K562 (cell line): ENCODE measurements around the gene KMT2A. TPM values are rescaled to one million over a fixed set of nuclear protein-coding genes. Genes with fewer than 3 reads are reported as not detected.

ENCODE experiments used
- CBX3 ChIP-seq, 2 experiments: IDR thresholded peaks; 1 replicate in 1 of 2; 2 replicates in 1 of 2; pipeline ENCODE4 v1.6.1; 2012; ENCODE audit warnings: inconsistent platforms in 2 of 2, low read length in 2 of 2, borderline replicate concordance in 1 of 2, control low read depth in 1 of 2
- DLX4 ChIP-seq: fragments of 250-450 bp; sonication (Bioruptor Pico); IDR thresholded peaks from 2 replicates; pipeline ENCODE4 v1.6.1; 2021; ENCODE audit warnings: mild to moderate bottlenecking
- MNT ChIP-seq, 2 experiments: fragments of 450-650 bp; conservative IDR thresholded peaks; 2 replicates each; pipeline ENCODE4 v1.6.1; 2017; ENCODE audit warnings: mild to moderate bottlenecking in 2 of 2, moderate library complexity in 2 of 2
- NCOR1 ChIP-seq: fragments of 450-650 bp; IDR thresholded peaks from 2 replicates; pipeline ENCODE4 v1.6.1; 2016; ENCODE audit warnings: mild to moderate bottlenecking, moderate library complexity
- PYGO2 ChIP-seq: fragments of 450-650 bp; IDR thresholded peaks from 2 replicates; pipeline ENCODE4 v1.6.1; 2016; ENCODE audit warnings: mild to moderate bottlenecking, missing genetic modification characterization, moderate library complexity, missing compliant biosample characterization
- RREB1 ChIP-seq: fragments of 250-450 bp; sonication (Bioruptor Pico); IDR thresholded peaks from 2 replicates; pipeline ENCODE4 v1.4.0; 2020
- polyA plus RNA-seq, 8 experiments: library from polyadenylated mRNA; depleted of rRNA in 4 of 8; stranded (reverse) in 5 of 8; unstranded in 3 of 8; fragments of >200 nt; fragmentation: Nextera tagmentation in 2 of 8; fragmentation: Illumina TruSeq in 1 of 8; extraction: Ambion mirVana in 2 of 8; extraction: Trizol in 1 of 8; gene quantifications; 2 replicates each; pipeline versions ENCODE4 v1.2.1 to v1.2.3, GENCODE V29; 2011 to 2014; ENCODE audit warnings: inconsistent platforms in 1 of 8, missing spikeins in 1 of 8
- total RNA-seq, 7 experiments: library from RNA; depleted of rRNA in 6 of 7; stranded (reverse); fragments of >200 nt in 6 of 7; fragmentation: Illumina TruSeq in 2 of 7; extraction: Trizol in 2 of 7; gene quantifications; 2 replicates each; pipeline versions ENCODE4 v1.2.1 to v1.2.3, GENCODE V29; 2011 to 2021; ENCODE audit warnings: low replicate concordance in 1 of 7

KMT2A gene
- total and polyA plus RNA-seq, 9 of the 15 experiments (the other 6 are each of a cell fraction or from before 2014, with no cell fraction given) = 9.6 to 59.9 (median 32.6) TPM

- peak; percentile 54 to 56; a peak in 2 of 4 replicates for TF ChIP-seq MNT (conservative IDR thresholded peaks at IDR 0.05)
- 0 out of 2 replicates have a peak, but pooled peaks have one; percentile 5 for TF ChIP-seq NCOR1
- TF ChIP-seq RREB1 (CRISPR knock-in tag) = no peak
- TF ChIP-seq CBX3 (IDR thresholded peaks at IDR 0.05; ENCODE audit: borderline replicate concordance in 1 of 2, low read length in 2 of 2) = no peak
- TF ChIP-seq PYGO2 (tag) = 0 out of 2 replicates have a peak, but pooled peaks have one; percentile 16
- TF ChIP-seq DLX4 (CRISPR knock-in tag) = no peak
Observed at GRCh38 chr11:118434123-118434552, 2.2 kb upstream of the KMT2A start (continued).
